Neural progenitor cell (in vitro differentiated cells): ENCODE measurements around the gene DIAPH3.

Experiments used
- CTCF ChIP-seq: fragments of 200-600 bp; sonication (generic); IDR thresholded peaks from 2 replicates; pipeline ENCODE4 v1.5.1; 2017; ENCODE audit warnings: antibody characterized with exemption, mild to moderate bottlenecking
- EZH2phosphoT487 ChIP-seq: fragments of 200-600 bp; sonication (generic); IDR thresholded peaks from 2 replicates; pipeline ENCODE4 v1.6.1; 2017; ENCODE audit warnings: antibody characterized with exemption

GRCh38 chr13:59770451-59770850, 393.3 kb downstream of the DIAPH3 start:
- TF ChIP-seq CTCF (no peak), EZH2phosphoT487 (no peak)
